DMS114 treated with DMSO at 0.1 percent for 48 hours (cell line): ENCODE measurements around the gene PAFAH2.
"Not testable (repeated sequence)": the region's sequence is repeated elsewhere in the genome, so short reads cannot be mapped to it uniquely, and the experiment has no call there.

Experiments
- DNase-seq: peaks from one replicate; lab custom pipeline; 2025; ENCODE audit not compliant: unreplicated experiment; lab: John Stamatoyannopoulos, UW

PAFAH2 gene

DNA sequence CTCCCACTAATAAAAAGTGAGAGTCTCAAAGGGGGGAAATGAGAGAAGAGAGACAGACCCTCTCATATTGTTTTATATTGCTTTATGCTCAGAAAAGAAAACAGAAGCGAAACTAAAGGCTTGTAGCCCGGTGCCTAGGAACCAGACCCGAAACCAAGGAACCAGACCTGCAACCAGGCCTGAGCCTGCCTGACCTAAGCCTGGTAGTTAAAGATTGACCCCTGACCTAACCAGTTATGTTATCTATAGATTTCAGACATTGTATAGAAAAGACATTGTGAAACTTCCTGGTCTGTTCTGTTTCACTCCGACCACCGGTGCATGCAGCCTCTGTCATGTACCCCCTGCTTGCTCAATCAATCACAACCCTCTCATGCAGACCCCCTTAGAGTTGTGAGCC lies 54.4 kb downstream of the PAFAH2 start:
- DNase-seq = not testable (repeated sequence)

DNA sequence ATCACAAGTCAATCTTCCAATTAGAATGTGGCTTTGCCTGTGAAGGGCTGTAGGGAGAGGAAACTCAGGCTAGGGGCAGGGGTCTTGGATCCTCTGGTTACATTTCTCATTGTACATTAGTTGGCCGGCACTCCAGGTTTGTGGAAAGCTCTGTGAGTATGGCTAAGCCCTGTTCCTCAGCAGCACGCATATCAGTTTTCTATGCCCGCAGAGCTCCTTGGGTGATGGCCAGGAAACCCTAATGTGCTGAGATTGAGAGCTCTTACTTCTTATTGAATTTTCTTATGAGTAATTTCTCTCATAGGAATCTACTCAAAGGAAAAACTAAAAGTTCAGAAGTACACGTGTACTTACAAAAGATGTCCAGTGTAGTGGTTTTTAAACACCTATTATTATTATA lies 60.9 kb downstream of the PAFAH2 start:
- DNase-seq = no peak

- DNase-seq = no peak
Observed at GRCh38 chr1:25933479-25934365, 64.1 kb downstream of the PAFAH2 start.

DNA sequence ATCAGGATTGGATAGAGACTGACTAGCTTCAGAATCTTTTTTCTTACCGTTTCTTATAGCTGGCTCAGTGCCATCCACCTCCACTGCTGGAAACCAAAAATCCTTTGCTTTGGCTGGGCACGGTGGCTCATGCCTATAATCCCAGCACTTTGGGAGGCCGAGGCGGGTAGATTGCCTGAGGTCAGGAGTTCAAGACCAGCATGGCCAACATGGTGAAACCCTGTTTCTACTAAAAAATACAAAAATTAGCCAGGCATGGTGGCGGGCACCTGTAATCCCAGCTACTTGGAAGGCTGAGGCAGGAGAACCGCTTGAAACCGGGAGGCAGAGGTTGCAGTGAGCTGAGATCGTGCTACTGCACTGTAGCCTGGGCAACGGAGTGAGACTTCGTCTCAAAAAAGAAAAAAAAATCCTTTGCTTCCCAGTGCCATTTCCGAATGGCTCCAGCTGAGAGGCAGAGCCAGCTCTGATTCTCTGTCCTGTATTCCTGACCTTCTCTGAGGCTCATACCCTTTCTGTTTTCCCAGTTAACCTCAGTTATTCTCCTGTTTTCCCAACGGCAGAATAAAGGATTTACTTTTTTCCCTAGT lies 65.0 kb downstream of the PAFAH2 start:
- DNase-seq = not testable (repeated sequence)

GRCh38 chr1:25932321-25932720 lies 65.5 kb downstream of the PAFAH2 start:
- DNase-seq = no peak

DNA sequence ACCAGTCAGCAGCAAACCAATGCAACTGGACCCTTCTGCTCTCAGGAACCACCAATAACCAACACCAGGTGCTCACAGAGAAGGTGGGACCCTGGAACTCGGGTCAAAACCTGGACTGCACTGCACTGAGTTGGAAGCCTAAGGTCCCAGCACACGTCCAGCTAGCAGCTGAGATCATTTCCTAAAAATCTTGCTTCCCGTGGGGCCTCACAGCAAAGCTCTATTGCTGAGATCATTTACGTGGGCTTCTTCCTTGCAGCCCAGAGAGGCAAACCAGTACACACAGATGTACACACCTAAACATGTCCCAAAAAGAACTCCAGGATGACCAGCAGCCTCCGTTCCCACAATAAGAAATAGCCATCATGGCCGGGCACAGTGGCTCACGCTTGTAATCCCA lies 68.8 kb downstream of the PAFAH2 start:
- no peak for DNase-seq

DNA sequence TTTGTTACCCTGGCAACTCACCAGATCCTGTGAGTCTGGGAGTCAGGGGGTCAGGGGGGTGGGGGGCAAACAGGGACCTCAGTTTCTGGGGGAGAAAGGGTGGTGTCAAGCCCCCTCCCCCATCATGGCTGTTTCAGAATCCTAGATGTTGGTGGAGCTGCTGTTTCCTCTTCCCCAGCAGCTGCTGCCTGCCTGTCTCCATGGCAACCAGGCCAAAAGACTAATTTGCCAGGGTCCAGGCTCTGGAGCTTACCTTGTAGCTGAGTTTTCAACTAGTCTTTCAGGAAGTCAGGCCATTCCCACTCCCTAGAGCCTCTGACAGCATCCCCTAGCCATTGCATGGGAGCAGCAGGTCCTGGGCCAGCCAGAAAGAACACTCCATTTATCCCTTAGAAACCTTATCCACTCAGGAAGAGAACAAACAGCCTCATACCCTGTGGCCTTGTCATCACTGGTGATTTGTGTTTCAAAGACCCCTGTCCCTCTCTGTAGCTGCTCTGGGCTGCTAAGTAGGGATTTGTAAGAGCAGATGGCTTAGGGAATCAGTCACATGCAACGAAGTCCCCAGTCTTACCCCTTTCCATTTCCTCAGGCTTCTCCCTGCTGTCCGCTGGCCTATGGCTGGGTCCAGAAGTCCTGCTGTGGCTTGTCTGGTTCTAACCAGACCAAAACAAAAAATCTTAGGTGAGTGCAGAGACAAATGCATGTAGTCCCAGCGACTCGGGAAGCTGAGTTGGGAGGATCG lies 70.2 kb downstream of the PAFAH2 start:
- no peak for DNase-seq

- no peak for DNase-seq
Observed at GRCh38 chr1:25926731-25927496, 70.9 kb downstream of the PAFAH2 start.

- no peak for DNase-seq
Observed at GRCh38 chr1:25924454-25924853, 73.4 kb downstream of the PAFAH2 start.

- DNase-seq = peak; percentile 62
Observed at GRCh38 chr1:25922971-25923552, 74.8 kb downstream of the PAFAH2 start.

- peak; percentile 58 for DNase-seq
Observed at GRCh38 chr1:25922056-25922970, 75.5 kb downstream of the PAFAH2 start.

- no peak for DNase-seq
Observed at GRCh38 chr1:25918615-25919014, 79.2 kb downstream of the PAFAH2 start.

GRCh38 chr1:25917996-25918395 lies 79.9 kb downstream of the PAFAH2 start:
- no peak for DNase-seq

DNA sequence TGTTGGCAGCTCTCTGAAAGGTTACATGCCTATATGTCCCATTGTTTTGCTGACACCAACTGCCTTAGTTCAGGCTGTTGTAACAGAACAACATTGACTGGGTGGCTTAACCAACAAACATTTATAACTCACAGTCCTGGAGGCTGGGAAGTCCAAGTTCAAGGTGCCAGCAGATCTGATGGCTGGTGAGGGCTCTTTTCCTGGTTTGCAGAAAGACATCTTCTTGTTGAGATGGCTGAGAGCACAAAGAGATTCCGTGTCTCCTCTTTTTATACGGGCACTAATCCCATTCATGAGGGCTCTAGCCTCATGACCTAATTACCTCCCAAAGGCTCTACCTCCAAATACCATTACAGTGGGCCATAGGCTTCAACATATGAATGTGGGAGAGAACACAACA lies 81.4 kb downstream of the PAFAH2 start:
- no peak for DNase-seq

DNA sequence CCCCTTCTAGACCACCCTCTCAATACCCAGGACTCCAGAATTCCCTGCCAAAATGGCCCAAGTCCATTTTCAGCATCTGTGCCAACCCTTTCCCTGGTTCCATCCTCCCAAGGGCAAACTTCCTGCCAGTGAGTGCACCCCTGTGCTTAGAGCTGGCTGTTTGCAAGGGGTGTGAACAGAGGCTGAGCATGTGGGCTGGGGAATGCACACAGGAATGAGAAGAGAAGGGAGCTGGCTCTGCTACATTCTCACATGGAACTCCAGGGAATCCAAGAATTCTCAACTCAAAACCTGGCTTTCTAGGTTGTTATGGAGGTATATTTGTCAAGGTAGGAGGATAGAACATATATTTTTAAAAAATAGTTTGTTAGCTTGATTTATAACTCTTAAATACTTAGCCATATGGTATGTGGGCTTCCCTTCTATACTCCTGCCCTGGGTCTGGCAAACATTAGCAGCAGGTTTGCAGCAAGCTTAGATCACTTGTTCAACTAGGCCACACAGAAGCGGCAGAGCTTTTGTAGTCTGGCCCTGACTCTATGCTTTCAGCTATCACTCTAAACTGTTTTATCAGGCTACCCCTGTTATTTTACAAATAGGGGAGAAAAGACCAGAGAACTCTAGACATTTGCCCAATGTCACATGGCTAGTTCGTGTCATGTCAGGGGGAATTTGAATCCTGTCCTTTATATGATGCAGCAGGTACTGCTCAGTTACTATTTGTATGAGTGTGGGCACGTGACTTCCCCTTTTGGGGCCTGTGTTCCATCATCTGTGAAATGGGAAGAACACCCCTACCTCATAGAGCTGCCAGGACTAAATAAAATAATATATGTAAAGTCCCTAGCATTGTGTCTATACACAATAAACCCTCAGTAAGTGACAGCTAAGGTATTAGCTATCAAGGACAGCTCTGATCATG lies 83.5 kb downstream of the PAFAH2 start:
- no peak for DNase-seq

GRCh38 chr1:25913206-25913605 lies 84.7 kb downstream of the PAFAH2 start:
- no peak for DNase-seq

DNA sequence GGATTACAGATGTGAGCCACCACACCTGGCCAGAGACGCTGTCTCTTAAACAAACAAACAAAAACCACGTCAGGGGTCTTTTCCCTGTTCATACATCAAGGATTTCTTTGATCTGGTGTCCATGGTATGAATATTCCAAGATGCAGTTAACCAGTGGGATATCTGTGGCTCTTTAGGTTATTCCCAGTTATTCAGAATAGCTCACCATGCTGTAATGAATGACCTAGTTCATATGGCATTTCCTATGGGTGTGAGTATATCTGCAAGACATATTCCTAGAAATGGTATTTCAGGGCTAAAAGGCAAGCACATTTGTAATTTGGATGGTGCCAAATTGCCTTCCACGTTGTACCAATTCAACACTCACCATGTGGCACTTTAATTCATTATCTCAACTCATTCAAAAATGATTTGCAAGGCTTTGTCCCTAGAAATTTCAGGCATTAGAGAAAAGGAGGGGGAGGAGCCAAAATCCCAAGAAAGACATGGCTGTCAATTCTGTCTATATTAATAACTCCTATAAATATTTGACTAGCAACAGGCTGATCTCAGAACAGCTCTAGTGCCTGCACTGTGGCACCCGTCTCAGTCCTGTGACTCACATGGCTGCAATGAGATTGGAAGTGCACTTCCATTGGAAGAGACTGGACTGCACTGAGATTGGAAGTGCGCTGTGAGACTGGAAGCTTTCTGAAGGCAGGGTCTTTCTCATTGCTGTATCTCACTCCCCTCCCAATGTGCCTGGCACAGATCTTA lies 85.6 kb downstream of the PAFAH2 start:
- no peak for DNase-seq

GRCh38 chr1:25911162-25911561 lies 86.7 kb downstream of the PAFAH2 start:
- DNase-seq = no peak
